OCI-LY3 (cell line): Measurements from ENCODE around the gene GPR146.

Source experiments
- H2AFZ ChIP-seq: fragments of 200-600, 300-600 bp; shearing (Covaris generic); 2 replicates; pipeline ENCODE4 v1.6.0; 2014; ENCODE audit warnings: antibody characterized with exemption, low read depth, low read length
- H3K27ac ChIP-seq: fragments of 200-600, 300-600 bp; sonication (generic); 2 replicates; pipeline ENCODE4 v1.5.1; 2014; ENCODE audit warnings: mild to moderate bottlenecking, low read length, moderate library complexity, mixed read lengths
- H3K27me3 ChIP-seq: fragments of 200-600, 300-600 bp; sonication (generic); 2 replicates; pipeline ENCODE4 v1.6.1; 2014; ENCODE audit warnings: low read depth, low read length, mixed read lengths
- H3K36me3 ChIP-seq: fragments of 200-600, 300-600 bp; sonication (generic); replicated peaks from 2 replicates; pipeline ENCODE3; 2014; ENCODE audit warnings: low read depth, low read length, mixed read lengths
- H3K4me1 ChIP-seq: fragments of 300-600, 200-600 bp; sonication (generic); 2 replicates; pipeline ENCODE4 v1.6.1; 2014; ENCODE audit warnings: low read length, mixed read lengths
- H3K4me2 ChIP-seq: fragments of 200-600, 300-600 bp; sonication (generic); 2 replicates; pipeline ENCODE4 v1.6.1; 2014; ENCODE audit warnings: low read length, mixed read lengths
- H3K4me3 ChIP-seq: fragments of 300-600, 200-600 bp; sonication (generic); 2 replicates; pipeline ENCODE4 v1.5.1; 2014; ENCODE audit warnings: antibody characterized with exemption, mild to moderate bottlenecking, low read length, moderate library complexity
- H3K79me2 ChIP-seq: fragments of 300-600, 200-600 bp; shearing (Covaris generic); 2 replicates; pipeline ENCODE4 v1.6.1; 2014; ENCODE audit warnings: mild to moderate bottlenecking, low read length, mixed read lengths
- H3K9ac ChIP-seq: fragments of 300-600, 200-600 bp; shearing (Covaris generic); 2 replicates; pipeline ENCODE4 v1.6.0; 2014; ENCODE audit warnings: mild to moderate bottlenecking, low read length, moderate library complexity
- H3K9me3 ChIP-seq: fragments of 200-600, 300-600 bp; shearing (Covaris generic); 2 replicates; pipeline ENCODE4 v1.6.1; 2014; ENCODE audit warnings: low read length, mixed read lengths; ENCODE audit not compliant: insufficient read depth
- H4K20me1 ChIP-seq: fragments of 200-600, 300-600 bp; sonication (generic); 2 replicates; pipeline ENCODE4 v1.6.1; 2016; ENCODE audit warnings: low read length, mixed read lengths; ENCODE audit not compliant: insufficient read depth
- EZH2phosphoT487 ChIP-seq: fragments of 200-600 bp; shearing (Covaris generic); IDR thresholded peaks from 2 replicates; pipeline ENCODE4 v1.6.1; 2018; ENCODE audit warnings: antibody characterized with exemption, mixed run types, low read depth
- TF ChIP-seq, protein P1 (sequence below): fragments of 200-600, 300-600 bp; sonication (generic); IDR thresholded peaks from 2 replicates; pipeline ENCODE4 v1.5.1; 2014; ENCODE audit warnings: antibody characterized with exemption, low read length, low read depth

The GPR146 gene

DNA sequence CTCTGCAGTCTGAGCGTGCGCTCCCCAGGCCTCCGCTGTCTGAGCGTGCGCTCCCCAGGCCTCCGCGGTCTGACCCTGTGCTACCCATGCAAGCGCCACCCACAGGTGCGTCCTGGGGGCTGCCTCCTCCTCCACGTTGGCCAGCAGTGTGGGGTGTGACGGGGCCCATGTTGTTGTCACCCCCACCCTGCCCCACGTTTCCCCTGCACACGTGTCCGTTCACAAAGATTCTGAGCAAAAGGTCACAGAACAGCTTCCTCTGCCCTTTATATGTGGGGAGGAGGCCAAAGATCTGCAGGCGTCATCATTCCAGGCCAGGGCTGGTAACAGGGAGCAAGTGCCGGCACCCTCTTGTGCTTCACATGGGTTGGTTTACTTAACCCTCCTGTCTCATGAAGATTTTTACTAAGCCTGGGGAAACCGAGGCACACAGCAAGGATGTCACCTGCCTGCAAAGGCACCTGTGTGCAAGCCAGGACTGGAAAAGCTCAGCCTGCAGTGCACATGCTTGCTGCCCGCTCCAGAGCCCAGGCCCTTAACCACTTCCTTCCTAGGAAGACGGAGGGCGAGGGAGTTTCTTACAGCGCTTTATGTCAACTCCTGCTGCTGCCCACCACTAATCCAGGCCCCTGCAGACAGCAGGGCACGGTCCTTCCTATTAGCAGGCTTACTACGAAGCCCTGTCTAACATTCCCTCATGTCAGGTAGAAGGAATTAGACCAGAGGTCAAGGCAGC is 4.8 kb downstream of the GPR146 start:
- Histone ChIP-seq H3K4me1 (peaks cover 13% of the 10 kb centered on the region), H3K9ac (no peak overlapping the region), H4K20me1 (no peaks in the 10 kb centered on the region; the same call in 1 of the 2 replicates), H3K9me3 (no peaks in the 10 kb centered on the region), H3K27ac (no peak overlapping the region), H3K79me2 (no peaks in the 10 kb centered on the region), H2AFZ (no peak overlapping the region), H3K4me3 (no peak overlapping the region), H3K27me3 (no peaks in the 10 kb centered on the region), H3K4me2 (no peak overlapping the region), H3K36me3 (no peaks in the 10 kb centered on the region)
- TF ChIP-seq, protein P1, sequence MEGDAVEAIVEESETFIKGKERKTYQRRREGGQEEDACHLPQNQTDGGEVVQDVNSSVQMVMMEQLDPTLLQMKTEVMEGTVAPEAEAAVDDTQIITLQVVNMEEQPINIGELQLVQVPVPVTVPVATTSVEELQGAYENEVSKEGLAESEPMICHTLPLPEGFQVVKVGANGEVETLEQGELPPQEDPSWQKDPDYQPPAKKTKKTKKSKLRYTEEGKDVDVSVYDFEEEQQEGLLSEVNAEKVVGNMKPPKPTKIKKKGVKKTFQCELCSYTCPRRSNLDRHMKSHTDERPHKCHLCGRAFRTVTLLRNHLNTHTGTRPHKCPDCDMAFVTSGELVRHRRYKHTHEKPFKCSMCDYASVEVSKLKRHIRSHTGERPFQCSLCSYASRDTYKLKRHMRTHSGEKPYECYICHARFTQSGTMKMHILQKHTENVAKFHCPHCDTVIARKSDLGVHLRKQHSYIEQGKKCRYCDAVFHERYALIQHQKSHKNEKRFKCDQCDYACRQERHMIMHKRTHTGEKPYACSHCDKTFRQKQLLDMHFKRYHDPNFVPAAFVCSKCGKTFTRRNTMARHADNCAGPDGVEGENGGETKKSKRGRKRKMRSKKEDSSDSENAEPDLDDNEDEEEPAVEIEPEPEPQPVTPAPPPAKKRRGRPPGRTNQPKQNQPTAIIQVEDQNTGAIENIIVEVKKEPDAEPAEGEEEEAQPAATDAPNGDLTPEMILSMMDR: no peak
- TF ChIP-seq EZH2phosphoT487: no peak

DNA sequence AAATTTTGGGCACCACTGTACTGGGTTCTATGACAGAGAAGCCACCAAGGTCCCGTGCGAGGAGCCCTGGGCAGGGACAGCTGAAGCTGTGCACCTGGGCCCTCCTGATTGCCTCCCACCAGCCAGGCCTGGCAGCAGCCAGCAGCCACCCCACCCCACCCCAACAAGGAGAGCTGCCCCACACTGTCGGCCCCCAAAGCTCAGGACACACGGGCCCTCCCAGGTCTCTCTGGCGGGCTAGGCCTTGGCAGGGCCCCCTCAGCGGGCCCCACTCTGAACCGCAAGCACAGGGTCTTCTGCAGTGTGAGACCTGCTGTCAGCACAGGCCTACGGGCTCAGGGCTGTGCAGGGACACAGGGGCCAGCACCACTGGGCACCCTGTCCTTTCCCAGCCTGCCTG is 5.5 kb downstream of the GPR146 start:
- H3K4me3 ChIP-seq: no peak overlapping the region
- H3K9ac ChIP-seq: no peak overlapping the region
- TF ChIP-seq, protein P1: no peak
- TF ChIP-seq EZH2phosphoT487: no peak
- no peak overlapping the region for H3K27ac ChIP-seq
- H3K27me3 ChIP-seq: no peaks in the 10 kb centered on the region
- no peaks in the 10 kb centered on the region for H3K9me3 ChIP-seq
- H3K4me2 ChIP-seq: no peak overlapping the region
- no peaks in the 10 kb centered on the region; the same call in 1 of the 2 replicates for H4K20me1 ChIP-seq
- no peaks in the 10 kb centered on the region for H3K79me2 ChIP-seq
- H2AFZ ChIP-seq: no peak overlapping the region
- H3K4me1 ChIP-seq: peaks cover 13% of the 10 kb centered on the region
- no peaks in the 10 kb centered on the region for H3K36me3 ChIP-seq

DNA sequence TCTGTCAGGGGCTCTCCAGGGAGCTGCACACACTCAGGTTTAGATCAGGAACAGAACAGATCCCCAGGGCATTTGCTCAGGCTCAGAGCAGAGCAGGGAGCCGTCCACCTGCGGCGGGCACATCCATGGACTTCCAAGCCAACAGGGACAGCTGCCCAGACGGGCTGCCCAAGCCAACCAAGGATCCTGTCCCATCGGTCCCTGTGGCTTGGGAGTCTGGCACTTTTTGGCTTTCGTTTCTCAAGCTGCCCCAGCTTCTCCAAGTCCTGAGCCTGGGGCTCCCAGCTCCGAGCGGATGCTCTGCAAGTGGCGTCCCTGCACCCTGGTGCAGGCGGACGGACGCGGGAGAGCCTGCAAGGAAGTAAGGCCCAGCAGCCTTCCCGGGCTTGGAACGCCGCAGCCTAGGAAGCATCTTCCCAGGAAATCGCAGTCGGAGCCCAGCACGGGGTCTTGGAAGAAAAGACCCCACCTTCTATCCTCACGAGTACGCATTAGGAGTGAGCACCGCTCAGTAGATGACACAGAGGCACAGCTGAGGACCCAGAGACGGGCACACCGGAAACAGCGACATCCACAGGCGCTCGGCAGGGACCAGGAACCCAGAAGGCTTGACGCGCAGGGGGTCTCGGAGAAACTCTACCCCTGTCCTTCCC is 6.0 kb downstream of the GPR146 start:
- H3K4me1 ChIP-seq: peaks cover 8% of the 10 kb centered on the region
- H2AFZ ChIP-seq: no peak overlapping the region
- H3K4me3 ChIP-seq: no peak overlapping the region
- no peak overlapping the region for H3K4me2 ChIP-seq
- H3K36me3 ChIP-seq: no peaks in the 10 kb centered on the region
- no peak overlapping the region for H3K27ac ChIP-seq
- H3K9me3 ChIP-seq: no peaks in the 10 kb centered on the region
- no peaks in the 10 kb centered on the region for H3K27me3 ChIP-seq
- H3K9ac ChIP-seq: no peak overlapping the region
- no peaks in the 10 kb centered on the region for H3K79me2 ChIP-seq
- no peaks in the 10 kb centered on the region; the same call in 1 of the 2 replicates for H4K20me1 ChIP-seq
- TF ChIP-seq, protein P1: no peak
- TF ChIP-seq EZH2phosphoT487: no peak

DNA sequence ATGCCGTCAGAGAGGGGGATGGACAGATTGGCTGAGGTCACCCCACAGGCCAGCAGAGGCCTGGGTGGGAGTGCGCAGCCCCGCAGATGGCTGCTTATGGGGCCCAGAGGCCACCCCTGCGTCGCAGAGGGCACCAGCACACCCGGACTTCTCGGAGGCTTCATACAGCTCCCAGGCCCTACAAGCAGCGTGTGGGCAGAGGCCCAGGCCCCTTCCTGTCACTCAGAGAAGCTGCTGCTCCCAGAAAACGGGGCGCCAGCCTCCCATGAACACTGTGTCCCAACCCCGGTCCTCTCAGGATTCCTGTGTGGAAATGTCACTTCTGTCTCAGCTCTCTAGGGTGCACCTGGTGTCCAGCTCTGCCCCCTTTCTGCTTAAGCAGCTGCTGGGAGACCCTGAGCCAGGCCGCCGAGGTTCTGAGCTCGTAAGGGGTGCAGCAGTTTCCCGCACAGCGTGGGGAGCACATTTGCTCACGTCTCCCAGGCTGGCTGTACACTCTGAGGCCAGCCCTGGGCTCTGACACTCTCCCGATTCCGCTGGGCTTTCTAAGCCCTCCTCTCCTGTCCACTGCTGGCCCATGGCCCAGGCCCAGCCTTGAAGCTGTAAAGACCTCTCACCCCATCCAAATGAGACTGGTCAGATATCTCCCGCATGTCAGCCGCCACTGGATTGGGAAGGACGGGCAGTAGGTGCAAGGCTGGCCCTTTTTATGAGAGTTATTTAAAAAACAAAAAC is 6.8 kb downstream of the GPR146 start:
- H2AFZ ChIP-seq: no peak overlapping the region
- no peaks in the 10 kb centered on the region for H3K9me3 ChIP-seq
- H3K9ac ChIP-seq: no peak overlapping the region
- H3K27me3 ChIP-seq: no peaks in the 10 kb centered on the region
- no peak overlapping the region for H3K27ac ChIP-seq
- TF ChIP-seq EZH2phosphoT487: no peak
- TF ChIP-seq, protein P1: no peak
- H3K79me2 ChIP-seq: no peaks in the 10 kb centered on the region
- peaks cover 8% of the 10 kb centered on the region for H3K4me1 ChIP-seq
- no peaks in the 10 kb centered on the region for H3K36me3 ChIP-seq
- H3K4me3 ChIP-seq: no peak overlapping the region
- H4K20me1 ChIP-seq: no peaks in the 10 kb centered on the region; the same call in 1 of the 2 replicates
- H3K4me2 ChIP-seq: no peak overlapping the region
